ENCODE measurements around the gene PDGFRB. TPM values are rescaled to one million over a fixed set of nuclear protein-coding genes. Genes with fewer than 3 reads are reported as not detected.

Gene PDGFRB
- total RNA-seq, 1 donor from 2014 or later, result 97.8 TPM

- peak; percentile 72 for DNase-seq (ENCODE audit: low spot score)
Measured at GRCh38 chr5:150129813-150130492, 25.7 kb downstream of the PDGFRB start.

DNA sequence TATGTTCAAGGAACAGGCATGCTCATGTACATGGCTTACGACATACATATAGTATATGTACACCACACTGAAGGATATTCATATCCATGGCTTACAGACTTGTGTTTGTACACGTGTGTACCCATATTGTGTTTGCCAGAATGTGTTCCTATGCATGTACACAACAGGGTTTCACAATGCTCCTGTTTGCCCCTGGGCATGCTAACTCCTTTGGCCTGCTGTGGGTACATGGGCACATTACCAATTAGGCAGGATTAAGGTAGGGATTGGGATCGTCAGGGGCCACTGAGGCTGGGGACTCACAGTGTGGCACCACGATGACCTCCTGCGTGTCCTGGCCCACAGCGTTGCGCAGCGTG lies 26.2 kb downstream of the PDGFRB start:
- DNase-seq (ENCODE audit: low spot score), result no peak

DNA sequence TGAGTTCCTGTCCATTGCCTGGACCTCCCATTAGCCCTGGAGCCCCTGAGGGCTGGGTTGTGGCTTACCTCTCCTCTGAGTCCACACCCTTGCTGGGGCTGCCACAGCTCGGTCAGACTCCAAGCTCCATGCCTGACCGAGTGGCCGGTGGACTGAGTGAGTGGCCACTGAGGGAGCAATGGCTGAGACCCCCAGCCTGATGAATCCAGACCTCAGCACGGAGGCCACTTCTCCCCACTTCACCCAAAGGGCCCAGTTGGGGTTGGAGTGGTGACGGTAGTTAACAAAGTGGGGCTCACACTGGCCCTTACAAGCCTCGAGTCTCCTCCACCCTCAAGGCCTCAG lies 28.8 kb downstream of the PDGFRB start:
- no peak for DNase-seq (ENCODE audit: low spot score)

DNA sequence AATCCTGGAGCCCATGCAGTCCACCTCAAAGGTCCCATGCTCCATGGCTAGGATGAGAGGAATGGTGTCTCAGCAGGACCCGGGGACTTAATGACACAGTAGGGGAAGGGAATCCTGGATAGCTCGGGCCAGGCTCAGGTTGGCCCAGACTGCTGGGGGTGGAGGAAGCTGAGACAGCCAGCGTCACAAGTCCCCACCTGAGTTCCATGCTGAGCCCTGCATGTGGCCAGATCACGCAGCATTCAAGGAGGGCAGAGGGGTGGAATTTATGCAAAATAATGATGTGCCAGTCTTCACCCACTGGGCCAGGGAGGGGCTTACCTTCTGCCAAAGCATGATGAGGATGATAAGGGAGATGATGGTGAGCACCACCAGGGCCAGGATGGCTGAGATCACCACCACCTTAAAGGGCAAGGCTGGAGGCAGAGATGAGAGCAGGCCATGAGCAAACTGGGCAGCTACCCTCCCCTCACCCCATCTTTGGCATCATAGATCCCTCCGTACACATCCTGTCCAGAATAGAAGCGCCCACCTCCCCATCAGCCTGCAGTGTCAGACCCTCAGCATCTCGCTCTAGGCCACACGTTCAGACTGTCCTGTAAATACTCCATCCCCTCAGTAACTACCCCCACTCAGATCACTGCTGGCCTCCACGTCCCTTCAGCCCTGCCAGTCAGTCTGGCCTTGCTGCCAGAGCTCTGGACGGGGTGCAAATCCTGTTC lies 29.3 kb downstream of the PDGFRB start:
- DNase-seq (ENCODE audit: low spot score), result no peak

DNA sequence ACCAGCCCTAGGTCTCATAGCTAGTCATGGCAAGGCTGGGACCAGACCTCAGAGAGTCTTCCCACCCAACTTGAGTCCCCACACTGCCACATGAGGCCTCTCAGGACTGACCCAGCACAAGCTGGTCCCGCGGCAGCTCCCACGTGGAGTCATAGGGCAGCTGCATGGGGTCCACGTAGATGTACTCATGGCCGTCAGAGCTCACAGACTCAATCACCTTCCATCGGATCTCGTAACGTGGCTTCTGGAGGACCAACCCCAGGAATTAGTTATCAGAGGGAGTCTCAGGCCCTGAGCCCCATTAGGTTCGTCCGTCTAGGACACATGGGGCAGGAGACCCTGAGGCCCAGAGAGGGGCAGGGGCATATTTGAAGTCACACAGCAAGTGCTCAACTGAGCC lies 30.3 kb downstream of the PDGFRB start:
- DNase-seq (ENCODE audit: low spot score), result no peak

GRCh38 chr5:150124596-150124995 lies 31.0 kb downstream of the PDGFRB start:
- DNase-seq (ENCODE audit: low spot score), result no peak

DNA sequence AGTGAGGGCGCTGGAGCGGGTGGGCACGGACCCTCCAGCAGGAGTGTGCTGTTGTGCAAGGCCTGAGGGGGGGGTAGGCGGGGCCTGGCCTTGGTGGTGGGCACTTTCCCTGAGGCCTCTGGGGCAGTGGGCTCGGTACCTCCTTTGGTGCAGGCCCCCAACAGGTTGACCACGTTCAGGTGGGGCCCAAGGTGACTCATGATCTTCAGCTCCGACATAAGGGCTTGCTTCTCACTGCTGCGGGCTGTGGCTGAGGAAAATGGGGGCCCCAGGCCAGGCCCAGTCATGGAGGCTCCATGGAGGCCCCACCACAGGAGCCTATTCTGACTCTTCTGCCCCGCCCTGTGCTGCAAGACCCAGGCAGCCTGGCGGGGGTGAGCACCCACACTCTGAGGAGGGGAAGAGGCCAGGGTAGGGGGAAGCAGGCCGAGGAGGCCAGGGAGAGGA lies 31.5 kb downstream of the PDGFRB start:
- DNase-seq (ENCODE audit: low spot score), result no peak

- DNase-seq (ENCODE audit: low spot score), result no peak
Measured at GRCh38 chr5:150123542-150123941, 32.1 kb downstream of the PDGFRB start.

DNA sequence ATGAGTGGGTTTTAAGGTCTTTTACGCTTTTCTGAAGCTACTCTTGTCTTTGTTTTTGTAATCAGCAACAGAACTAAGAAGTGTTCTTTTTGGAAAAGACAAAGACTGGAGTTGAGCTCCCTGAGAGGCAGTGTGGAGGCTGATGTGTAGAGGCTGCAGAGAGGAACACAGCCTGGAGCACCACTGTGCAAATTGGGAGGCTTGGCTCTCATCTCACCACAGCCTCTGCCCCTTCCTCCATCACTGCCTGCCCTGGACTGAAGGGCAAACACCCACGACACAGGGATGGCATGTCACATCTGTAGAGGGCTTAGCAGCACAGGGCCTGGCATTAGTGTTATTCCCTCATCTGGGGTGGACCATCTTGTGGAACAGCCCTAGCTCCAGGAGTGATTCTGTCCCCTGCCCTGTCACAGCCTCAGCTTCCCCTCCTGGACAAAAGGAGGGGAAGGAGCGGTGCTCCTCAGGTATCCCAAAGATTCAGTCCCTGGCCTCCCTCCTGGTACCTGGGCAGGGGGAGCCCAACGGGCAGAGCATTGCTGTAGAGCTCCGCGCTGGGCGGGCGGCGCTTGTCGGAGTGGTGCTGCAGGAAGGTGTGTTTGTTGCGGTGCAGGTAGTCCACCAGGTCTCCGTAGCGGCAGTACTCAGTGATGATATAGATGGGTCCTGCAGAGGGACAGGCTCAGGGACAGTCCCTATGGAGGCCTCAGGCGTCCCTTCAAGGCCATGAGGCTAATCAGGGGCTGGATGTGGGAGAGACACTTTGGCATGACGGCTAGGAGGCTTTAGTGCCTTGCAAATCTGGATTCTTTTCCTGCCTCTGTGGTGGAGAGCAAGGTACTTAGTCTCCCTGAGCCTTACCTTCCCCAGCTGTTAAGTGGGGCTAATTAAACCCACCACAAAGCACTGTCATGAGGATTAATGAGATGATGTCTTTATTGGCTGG lies 32.8 kb downstream of the PDGFRB start:
- DNase-seq (ENCODE audit: low spot score), result no peak

DNA sequence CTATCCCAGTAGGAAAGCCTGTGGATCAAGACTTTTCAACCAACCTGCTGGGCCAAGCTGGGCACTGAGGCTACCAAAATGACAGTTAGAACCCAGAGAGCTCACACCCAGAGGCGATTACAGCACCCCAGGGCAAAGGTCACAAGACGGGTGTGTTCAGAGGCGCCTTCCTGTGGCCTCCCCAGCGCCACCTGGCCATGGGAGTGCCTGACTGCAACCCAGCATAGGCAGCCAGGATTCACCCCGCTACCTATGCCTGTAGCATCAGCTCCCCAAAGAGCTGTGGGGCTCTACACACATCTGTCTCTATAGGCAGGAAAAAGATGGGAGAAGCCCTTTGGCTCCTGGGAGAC lies 33.5 kb downstream of the PDGFRB start:
- no peak for DNase-seq (ENCODE audit: low spot score)

- no peak for DNase-seq (ENCODE audit: low spot score)
Measured at GRCh38 chr5:150121448-150122157, 34.0 kb downstream of the PDGFRB start.

- DNase-seq (ENCODE audit: low spot score), result no peak
Measured at GRCh38 chr5:150120617-150121447, 34.8 kb downstream of the PDGFRB start.

DNA sequence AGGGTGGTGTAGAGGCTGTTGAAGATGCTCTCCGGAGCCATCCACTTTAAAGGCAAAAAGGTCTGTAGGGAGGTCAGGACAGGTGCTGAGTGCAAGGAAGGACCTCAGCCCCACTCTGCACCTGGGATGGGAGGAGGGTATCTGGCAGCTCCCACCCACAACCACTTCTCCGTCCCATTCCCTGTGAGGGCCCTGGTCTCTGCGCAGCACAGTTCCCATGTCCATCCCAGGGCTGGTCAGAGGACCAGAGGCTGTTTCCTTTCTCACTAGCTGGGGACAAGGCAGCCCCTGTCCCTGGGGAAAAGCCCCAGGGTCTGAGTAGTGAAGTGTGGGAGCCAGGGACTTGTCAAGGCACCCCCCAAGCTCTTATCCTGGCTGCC lies 35.6 kb downstream of the PDGFRB start:
- no peak for DNase-seq (ENCODE audit: low spot score)

DNA sequence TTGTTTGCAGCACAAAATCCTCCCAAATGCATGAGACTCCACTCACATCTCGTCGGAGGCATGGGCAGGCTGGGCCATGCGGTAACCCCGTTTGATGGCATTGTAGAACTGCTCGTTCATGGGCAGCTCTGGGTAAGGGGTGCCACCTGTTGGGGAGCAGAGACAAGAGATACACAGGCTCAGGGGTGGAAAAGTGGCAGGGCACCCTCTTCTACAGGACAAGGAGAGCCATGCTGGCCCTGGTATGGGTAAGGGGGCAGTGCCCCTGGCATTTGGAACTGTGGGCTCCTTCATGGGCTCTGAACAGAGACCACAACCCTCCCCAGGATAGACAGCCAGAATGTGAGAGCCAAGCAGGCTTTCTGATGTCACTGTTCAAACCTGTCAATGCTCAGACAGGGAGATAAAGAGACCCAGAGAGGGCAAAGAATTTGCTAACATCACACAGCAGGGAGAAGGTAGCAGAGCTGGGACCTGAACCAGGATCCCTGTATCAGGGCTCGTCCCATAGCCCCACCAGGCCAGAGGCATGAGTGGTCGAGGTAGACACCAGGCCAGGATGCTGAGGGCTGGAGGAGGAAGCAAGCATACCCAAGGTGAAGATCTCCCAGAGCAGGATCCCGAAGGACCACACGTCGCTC lies 36.1 kb downstream of the PDGFRB start:
- no peak for DNase-seq (ENCODE audit: low spot score)

- no peak for DNase-seq (ENCODE audit: low spot score)
Measured at GRCh38 chr5:150118561-150119229, 37.0 kb downstream of the PDGFRB start.

DNA sequence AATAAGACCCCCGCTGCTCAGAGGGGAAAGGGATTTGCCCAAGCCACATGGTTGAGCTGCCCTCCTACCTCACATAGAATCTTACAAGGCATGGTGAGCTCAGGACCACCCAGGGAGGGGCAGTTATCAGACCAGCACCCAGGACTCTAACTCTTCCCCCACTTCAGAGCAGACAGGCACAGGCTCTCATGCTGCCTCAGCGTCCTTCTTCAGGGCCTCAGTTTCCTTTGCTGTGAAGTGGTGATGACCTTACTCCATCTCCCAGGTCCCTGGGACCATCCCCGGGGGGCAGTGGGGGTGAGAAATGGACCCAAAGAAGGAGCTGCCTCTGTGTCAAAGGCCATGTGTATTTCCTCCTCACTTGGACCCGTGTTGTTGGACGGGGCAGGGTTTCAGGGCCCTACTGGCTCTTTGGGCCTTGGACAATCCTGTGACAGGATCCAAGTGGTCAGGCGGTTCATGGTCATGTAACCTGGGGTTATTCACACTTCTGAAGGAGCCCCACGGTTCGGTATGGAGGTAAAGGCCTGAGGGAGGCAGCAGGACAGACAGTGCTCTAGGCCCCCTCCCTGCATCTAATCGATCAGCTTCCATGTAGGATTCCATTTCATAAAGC lies 37.6 kb downstream of the PDGFRB start:
- no peak for DNase-seq (ENCODE audit: low spot score)

DNA sequence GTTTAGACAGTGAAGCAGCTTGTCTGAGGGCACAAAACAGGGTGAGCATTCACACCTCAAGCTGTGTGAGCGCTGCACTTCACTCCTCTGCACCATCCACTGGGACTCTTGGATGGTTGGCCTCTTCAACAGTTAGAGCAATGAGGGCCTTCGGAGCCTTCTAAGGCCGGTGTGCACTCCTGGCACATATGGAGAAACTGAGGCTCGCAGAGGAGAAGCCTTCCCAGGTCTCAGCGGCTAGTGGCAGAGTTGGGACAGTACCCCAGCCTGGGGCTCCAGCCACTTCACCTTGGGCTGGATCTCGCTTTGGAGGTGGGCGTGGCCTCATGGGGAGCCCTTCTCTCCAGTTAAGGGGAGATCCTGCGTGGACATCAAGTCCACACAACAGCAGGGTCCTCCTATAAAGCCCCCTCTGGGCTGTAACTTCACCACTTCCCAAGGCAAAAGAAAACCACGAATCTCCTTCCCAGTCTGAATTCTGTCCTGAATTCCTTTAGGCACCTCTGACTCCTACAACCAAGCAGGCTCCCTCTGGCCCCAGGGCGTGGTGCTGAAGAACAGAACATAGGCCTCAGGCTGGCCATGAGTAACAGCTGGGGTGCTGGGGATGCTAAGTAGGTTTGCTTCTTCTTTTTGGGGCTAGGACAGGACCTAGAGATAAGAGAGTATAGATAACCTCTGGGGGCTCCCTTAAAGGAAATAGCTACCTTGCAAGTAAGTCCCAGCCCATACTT lies 38.8 kb downstream of the PDGFRB start:
- DNase-seq (ENCODE audit: low spot score), result peak; percentile 7

DNA sequence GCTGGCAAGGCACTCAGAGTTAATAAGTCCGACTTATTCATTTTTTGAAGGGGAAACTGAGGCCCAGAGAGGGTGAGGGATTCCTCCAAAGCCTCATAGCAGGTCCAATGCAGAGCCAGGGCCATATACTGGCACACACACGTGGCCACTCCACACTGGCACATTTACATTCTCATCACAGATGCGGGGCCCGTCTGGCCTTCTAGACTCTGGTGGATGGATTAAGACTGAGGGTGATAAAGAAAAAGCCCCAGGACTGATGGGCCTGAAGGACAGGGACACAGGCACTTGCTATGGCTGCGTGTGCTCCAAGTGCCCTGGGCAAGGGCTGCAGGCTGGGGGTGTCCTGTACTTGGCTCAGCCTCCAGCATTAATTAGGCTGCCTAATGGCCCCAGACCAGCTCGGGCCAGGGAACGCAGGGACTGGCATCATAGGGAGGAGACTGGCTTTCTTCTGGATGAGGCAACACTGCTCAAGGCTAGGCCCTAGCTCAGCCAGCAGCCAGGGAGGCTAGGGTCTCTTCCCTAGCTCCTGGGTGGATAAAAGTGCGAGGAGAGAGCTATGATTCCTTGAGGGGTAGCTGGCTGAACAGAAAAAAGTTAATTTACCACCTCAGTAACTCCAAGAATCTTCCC lies 40.8 kb downstream of the PDGFRB start:
- peak; percentile 7 for DNase-seq (ENCODE audit: low spot score)
